Activated CD4-positive, alpha-beta T cell treated with anti-CD3 and anti-CD28 coated beads, Interleukin-2, amount 50 U/mL, for 48 hours (primary cell): ENCODE data around the gene LGALS12.
A peak's percentile ranks its signal among the peaks of the same experiment; 100 is the strongest.

Source experiments
- DNase-seq, 2 experiments: peaks; one replicate each; pipeline ENCODE4 v3.0.0-alpha.2; 2020

LGALS12 gene, protein sequence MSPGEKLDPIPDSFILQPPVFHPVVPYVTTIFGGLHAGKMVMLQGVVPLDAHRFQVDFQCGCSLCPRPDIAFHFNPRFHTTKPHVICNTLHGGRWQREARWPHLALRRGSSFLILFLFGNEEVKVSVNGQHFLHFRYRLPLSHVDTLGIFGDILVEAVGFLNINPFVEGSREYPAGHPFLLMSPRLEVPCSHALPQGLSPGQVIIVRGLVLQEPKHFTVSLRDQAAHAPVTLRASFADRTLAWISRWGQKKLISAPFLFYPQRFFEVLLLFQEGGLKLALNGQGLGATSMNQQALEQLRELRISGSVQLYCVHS

DNA sequence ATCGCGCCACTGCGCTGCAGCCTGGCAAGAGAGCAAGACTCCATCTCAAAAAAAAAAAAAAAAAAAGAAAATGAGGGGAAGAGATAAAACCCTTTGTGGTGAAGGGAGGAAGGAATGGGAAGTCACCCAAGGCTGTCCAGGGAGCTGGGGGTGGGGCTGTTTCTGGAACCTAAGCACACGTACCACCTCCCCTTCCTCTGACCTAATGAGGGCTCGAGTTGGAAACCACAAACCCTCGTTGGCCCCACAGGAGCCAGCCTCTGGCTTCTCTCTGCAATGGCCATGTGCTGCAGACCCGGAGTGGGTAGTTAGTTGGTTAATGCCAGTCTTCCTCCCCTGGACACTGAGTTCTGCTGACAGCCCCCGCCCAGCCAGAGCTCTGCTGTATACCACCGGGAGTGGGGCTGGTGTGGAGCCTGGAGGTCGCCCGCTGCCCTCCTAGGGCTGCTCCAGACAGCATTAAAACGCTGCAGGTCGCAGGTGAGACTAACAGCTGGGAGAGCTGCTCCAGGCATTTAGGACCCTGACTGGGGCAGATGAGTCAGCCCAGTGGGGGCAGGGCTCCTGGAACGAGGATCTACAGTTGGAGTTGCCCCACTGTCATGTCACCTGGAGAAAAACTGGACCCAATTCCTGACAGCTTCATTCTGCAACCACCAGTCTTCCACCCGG lies at the start of gene LGALS12:
LGALS12 (plus strand) TSS at position 228 of the 672 bp plus-strand sequence; CDS start at position 603, 375 bp downstream.
- no peak for DNase-seq

DNA sequence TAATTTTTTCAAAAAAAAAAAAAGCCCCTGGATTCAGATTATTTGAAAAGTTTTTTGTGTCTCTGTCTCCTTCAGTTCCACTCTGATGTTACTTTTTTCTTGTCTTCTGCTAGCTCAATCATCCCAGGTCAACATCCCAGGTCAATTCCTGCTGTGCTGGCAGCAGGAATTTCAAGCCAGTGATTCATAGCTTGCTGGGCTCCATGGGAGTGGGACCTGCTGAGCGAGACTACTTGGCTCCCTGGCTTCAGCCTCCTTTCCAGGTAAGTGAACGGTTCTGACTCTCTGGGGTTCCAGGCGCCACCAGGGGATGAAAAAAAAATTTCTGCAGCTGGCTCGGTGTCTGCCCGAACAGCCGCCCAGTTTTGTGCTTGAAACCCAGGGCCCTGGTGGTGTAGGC lies 46.3 kb upstream of the LGALS12 start:
- DNase-seq, result no peak

DNA sequence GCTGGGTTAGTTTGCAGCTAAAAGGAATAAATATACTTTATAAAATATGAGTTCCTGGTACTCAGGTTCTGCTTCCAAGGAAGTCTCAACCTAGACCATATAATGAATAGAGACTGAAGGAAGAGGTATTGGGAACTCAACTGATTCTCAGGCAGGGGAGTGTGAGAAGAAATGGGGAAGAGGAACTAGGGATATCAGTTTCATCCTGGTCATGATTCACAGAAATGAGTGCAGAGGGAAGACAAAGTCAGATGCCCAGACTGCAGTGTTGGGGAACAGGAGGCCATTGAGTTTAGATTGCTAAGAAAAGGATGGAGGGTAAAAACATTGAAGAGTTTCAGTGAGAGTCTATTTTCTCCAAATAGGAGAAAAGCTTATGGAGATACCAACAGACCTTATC lies 43.7 kb upstream of the LGALS12 start:
- DNase-seq, result no peak

DNA sequence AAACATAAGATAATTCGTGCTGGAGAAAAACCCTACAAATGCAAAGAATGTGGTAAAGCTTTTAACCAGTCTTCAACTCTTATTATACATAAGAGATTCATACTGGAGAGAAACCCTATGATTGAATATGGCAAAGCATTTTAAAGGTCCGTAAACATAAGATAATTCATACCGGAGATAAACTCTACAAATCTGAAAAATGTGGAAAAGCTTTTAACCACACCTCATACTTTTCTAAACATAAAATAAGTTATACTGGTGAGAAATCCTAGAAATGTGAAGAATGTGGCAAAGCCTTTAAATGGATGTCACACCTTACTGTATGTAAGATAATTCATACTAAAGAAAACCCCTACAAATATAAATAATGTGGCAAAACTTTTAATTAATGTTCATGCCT lies 35.6 kb upstream of the LGALS12 start:
- DNase-seq, result no peak

DNA sequence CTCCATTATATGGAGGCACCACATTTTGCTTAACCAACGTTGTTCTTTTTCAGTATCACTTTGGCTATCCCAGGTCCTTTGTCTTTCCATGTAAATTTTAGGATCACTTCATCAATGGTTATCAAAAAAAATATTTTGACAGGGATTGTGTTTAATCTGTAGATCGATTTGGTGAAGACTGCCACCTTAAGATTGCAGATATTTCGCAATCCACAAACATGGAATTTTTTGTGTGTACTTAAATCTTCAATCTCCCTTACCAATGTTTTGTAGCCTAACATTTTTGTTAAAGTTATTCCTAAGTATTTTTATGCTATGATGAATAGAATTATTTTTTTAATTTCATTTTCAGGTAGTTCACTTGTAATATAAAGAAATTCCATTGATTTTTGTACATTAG lies 33.5 kb upstream of the LGALS12 start:
- DNase-seq, result no peak

DNA sequence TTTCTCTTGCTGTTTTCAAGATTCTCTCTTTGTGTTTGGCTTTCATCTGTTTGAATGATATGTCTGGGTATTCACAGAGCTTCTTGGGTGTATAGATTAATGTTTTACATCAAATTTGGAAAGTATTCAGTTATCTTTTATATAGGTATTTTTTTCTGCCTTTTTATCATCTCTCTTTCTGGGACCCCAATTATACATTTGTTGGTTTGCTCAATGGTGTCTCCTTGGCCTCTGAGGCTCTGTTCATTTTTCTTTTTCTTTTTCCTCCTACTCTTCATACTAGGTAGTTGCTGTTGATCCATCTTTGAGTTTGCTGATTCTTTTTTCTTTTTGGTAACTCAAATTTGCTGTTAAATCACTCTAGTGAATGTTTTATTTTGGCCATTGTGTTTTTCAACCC lies 29.3 kb upstream of the LGALS12 start:
- no peak for DNase-seq

DNA sequence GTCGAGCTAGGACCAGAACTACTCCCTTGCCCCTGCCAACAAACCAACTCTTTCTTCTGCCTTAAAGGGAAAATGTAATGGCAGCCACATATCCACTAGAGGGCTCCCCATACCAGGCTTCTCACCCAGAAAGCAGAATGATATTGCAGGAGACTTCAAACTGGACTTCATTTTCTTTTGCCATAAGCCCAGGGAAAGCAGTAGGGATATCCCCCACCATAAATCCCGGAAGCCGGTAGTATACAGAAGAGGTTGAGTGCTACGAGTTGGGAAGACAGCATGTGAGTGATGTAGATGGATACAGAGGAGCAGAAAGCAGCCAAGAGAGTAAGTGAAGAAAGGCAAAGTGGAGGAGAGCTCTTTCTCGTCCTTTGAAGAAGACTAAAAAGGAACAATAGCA lies 27.0 kb upstream of the LGALS12 start:
- DNase-seq, result peak; percentile 23 to 51

DNA sequence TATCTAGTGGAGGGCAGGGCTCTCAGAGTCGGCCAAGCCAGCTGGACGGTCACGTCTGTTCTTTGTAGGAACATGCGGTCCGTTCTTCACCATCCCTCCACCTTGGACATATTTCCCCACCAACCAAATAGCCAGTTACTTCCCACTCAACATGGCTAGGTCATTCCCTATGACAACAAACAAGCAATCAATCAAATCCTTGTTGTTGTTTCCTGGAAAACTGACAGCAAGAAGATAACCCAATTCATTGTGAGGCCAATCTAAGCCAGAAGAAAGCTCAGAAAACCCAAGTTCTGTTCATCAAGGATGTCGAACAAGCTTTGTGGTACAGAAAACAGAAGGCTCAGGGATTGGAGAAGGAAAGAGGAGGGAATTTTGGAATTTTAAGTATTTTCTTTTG lies 25.8 kb upstream of the LGALS12 start:
- no peak for DNase-seq

DNA sequence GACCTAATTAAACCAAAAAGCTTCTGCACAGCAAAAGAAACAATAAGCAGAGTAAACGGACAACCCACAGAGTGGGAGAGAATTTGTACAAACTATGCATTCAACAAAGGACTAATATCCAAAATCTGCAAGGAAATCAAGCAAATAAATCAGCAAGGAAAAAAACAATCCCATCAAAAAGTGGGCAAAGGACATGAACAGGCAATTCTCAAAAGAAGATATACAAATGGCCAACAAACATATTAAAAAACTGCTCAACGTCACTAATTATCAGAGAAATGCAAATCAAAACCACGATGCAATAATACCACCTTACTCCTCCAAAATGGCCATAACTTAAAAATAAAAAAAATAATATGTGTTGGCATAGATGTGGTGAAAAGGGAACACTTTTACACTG lies 20.1 kb upstream of the LGALS12 start:
- no peak for DNase-seq

DNA sequence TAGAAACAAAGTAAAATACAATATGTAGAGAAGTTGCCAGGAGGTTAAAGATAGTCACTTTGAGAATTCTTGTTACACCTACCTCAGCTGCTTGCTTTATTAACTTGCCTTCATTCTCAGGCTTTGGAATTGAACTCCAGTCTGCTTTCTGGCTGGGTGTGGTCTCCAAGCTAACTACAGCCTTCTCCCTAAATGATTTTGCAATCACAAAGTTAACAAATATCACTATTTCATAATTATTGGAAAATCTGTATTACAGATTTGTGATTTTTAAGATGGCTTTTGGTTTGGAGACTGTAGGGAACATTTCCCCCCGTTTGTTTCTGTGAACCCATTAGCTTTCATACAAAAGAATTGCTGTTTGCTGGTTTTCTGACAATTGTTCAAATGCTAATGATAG lies 17.1 kb upstream of the LGALS12 start:
- no peak for DNase-seq

DNA sequence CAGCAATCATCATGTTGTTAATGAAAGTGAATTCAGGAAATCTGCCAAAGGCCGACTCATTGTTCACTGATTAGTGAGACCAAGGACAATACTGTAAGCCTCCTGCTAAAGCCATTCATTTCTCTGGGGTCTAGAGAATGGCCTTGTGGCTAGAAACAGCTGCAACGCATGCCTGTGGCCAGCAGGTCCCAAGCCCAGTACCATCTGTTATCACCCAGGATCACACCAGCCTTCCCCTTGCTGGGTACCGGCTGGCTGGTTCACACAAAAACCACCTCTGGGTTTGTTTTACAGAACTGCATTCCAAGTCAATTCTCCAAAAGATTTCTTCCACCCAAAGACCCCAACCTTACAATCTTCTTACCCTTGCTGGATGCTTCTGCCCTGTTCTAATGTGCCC lies 16.0 kb upstream of the LGALS12 start:
- no peak for DNase-seq

DNA sequence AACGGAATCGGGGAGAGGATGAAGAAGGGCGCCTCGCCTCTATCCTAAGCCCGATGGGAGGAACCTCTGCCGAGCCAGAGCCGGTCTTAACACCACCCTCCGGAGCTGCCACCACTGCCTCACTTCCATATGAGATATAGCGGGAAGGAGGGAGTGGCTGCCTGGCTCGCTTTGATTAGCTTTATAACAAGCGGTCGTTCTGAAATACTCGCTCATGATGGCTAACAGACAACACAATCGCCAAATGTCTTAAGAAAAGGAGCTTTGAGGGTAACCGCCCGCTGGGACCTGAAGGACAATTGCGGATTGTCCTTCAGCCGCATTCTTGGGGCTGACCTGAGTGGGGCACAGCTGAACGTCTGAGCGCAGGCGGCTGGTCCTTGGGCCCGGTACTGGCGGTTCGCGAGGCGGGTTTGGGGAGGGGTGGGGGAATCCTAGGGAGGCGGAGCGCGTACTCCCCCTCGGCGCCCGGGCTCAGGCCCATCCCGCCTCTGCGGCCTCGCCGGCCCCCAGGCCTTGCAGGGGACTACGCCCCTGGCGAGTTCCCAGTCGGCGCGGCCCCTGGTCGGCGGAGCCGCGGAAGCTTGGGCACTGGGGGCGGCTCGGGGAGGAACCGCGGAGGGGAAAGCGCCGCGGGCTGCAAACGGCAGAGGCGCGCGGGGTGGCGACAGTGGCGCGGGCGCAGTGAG lies 15.2 kb upstream of the LGALS12 start, which contains the start of gene PLAAT5:
PLAAT5 (minus strand) TSS at position 617 of the 689 bp plus-strand sequence; CDS start at position 484, 133 bp downstream.
- peak; percentile 16 to 31 for DNase-seq

DNA sequence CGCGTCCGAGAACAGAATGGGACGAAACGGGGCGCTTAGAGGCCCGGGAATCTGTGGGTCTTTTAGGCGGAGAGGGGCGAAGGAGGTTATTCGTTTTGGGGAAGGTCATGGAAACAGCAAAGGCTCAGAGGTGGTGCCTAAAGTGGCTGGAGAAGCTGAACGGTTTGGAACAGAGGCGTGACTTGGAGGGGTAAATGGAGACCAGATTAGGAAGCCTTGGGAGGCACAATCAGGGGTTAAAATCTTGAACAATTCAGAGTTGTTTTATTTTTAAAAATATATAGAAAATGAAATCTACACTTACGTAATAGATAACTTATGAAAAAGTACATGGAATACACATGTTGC lies 14.7 kb upstream of the LGALS12 start:
- no peak for DNase-seq

DNA sequence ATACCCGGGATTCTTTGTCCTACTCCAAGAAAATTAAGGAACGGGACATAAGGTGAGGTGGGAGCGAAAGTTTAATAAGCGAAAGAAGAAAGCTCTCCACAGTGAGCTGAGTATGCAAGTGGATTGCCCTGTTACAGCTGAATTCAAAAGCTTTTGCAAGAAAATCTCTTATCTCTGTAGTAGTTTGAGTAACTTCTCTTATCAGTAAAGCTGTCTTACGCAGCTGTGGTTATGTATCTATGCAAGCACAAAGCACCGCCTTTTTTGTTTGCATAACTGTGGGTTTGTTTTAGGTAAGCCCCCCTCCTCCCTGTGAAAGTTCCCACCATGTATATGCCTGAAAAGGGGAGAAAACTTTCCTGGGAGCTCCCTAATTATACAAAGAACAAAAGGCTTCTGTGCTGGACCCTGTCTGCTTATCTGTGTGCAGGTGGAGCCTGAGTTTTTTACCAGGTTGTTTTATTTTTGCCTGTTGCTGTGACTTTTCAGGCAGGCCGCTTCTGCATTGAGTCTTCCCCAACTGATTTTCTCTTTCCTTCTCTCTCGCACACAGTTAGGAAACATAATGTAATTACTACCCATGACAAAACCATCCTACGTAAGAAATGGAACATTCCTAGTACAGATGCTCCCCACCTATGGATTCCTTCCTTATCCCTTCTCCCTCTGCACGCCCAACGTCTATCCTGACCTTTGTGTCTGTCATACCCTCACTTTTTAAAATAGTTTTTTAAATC lies 14.1 kb upstream of the LGALS12 start:
- no peak for DNase-seq

DNA sequence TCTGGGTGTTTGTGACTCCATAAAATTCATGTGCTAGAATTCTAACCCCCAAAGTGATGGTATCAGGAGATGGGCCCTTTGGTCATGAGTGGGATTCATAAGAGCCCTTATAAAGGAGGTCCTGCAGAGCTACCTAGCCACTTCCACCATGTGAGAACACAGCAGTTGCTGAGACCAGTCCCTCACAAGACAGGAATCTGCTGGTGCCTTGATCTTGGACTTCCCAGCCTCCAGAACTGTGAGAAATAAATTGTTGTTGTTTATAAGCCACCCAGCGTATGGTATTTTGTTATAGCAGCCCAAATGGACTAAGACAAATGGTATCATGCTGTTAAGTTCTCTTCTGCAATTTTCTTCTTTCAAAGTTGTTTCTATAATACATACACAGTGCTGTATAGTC lies 13.4 kb upstream of the LGALS12 start:
- no peak for DNase-seq

DNA sequence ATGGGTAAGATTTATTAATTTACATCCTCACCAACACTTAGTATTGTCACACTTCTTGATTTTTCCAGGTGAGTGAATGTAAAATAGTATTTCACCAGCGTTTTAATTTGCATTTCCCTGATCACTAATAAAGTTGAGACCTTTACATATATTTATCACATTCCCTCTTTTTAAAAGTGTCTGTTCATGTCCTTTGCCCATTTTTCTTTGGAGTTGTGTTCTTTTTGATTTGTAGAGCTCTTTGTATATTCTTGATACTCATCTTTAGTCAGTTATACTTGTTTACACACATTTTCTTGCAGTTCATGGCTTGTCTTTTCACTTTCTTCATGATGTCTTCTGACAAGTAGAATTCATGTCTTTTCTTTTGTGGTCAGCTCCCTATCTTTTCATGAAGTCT lies 12.8 kb upstream of the LGALS12 start:
- no peak for DNase-seq

DNA sequence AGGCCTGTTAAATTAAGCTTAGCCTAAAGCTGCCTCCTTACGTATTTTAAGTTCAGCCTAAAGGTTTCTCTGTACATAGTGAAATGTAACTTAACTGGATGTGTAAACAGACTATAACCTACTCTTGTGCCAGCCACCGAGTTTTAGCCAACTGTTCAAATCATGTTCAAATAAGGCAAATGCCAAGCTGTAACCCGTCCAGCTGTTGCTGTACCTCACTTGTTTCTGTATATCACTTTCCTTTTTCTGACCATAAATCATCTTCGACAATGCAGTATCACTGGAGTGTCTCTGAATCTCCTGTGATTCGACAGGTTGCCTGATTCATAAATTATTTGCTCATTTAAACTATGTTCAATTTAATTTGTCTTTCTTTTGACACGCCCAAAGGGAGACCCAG lies 10.9 kb upstream of the LGALS12 start:
- DNase-seq, result no peak

DNA sequence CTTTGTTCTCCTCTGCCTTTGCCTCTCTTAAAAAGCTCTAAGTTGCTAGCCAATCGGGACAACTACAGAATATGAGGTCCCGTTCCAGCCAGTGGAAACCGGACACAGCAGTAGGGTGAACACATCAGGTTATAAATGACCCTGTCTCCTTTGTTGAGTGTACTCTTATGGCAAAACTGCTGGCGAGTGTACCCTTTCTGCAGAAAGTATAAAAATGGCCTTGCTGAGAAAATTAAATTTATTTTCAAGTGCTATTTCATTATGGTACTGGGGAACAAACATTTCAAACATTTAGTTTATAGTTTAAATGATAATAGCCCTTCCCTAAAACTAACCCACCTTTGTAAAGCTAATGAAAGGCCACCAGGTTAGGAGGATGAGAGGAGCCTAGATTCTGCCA lies 6.0 kb upstream of the LGALS12 start:
- DNase-seq, result no peak

DNA sequence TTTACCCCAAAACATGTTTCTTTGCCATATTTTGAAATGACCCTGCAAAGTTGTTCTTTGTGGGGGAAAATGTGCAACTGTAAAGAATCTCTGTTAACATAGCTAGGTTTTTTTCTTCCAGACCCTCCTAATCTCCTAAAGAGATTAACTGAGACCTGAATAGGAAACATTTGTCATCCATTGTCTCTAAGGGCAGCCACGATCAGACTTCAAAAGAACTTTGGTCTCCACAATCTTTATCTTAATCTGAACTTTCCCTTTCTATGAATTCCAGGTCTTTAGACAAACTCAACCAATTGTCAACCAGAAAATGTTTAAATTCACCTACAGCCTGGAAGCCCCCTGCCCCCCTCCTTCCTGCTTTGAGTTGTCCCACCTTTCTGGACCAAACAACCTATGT lies 4.6 kb upstream of the LGALS12 start:
- DNase-seq, result no peak

DNA sequence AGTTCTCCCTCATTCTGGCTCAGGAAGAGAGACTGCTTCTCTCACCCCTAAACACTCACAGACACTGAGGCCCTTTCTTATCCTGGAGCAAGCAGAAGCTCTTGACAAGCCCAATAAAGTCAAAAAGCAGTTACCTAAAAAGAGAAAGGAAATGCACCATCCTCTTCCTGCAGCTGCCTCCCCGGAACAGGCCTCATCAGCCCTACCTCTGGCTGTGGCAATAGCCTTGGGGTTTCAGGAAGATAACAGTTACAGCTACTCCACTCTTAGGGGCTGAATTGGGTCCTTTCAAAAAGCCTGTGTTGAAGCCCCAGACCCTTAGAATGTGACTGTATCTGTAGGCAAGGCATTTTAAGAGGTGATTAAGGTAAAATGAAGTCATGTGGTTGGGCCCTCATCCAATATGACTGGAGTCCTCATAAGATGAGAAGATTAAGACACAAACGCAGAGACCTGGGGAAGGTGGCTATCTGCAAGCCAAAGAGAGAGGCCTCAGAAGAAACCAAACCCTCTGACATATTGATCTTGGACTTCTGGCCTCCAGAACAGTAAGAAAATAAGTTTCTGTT lies 3.5 kb upstream of the LGALS12 start:
- DNase-seq, result no peak

DNA sequence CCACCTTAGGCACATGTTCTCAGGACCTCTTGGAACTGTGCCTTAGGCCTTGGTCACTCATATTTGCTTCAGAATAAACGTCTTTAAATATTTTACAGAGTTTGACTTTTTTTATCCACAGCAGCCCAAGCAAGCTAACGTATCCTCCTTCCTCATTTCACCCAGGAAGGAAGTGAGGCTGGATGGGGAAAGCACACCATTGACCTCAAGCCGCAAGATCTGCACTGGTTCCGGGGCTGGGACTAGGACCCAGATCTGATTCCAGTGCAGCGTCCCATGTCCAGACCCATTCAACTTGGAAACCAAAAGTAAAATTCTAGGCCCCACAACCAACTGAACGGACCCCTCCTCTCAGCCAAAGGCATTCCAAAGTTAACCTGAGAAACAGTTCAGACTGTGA lies 2.4 kb upstream of the LGALS12 start:
- DNase-seq, result no peak

DNA sequence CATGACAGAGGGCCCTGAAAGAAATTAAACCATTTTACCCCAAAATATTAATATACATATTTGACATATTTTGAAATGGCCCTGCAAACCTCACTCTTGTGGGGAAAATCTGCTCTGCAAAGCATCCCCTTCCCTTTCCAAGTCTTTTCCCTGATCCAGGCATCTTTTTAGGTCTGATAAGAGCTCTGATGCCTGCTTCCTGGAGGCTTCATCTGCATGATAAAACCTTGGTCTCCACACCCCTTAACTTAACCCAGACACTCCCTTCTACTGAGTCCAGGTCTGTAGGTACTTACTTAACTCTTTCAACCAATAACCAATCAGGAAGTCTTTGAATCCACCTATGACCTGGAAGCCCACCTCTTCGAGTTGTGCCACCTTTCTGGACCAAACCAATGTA lies 1.8 kb upstream of the LGALS12 start:
- DNase-seq, result no peak

DNA sequence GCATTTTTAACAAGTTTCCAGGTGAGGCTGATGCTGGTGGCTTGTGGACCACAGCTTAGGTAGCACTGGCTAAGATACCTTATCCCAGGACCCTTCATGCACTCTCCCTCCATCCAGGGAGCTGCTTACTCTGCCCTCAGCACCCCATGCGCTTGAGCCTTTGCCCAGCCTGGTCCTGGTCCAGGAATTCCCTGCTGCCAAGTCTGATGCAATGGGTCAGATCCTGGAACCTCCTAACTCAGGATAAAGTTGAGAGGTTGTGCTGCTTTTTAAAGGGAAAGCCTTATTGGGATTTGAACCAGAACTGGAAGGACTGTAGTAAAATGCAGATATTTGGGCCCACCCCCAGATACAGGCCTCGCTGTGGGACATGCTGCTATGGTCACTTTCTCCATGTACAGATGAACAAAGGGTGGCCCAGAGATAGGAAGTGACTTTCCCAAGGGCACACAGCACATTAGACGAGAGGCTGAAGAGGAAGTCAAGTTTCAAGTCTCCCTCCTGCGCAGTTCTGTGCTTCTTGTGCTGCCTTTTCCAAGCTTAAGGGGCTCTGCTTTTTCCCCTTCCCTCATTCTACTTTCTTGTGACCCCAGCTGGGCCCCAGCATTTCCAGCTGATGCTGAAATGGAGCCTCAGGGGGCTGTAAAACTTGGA lies 824 bp upstream of the LGALS12 start:
- no peak for DNase-seq
